Endothelial cell of umbilical vein (primary cell): Measurements from ENCODE around the gene CYP4F22.

ENCODE experiments used
- JUN ChIP-seq: IDR thresholded peaks from 2 replicates; pipeline ENCODE4 v1.6.1; 2011; ENCODE audit warnings: borderline replicate concordance, low read depth; ENCODE audit not compliant: insufficient read length, insufficient read depth
- MYC ChIP-seq: IDR thresholded peaks from one replicate; pipeline ENCODE4 v1.6.1; 2011; ENCODE audit warnings: mild to moderate bottlenecking, low read depth, low read length
- POLR2A ChIP-seq: IDR thresholded peaks from 2 replicates; pipeline ENCODE4 v1.6.1; 2012; ENCODE audit warnings: low read depth, mild to moderate bottlenecking, control low read depth, low read length
- POLR2AphosphoS5 ChIP-seq: IDR thresholded peaks from 2 replicates; pipeline ENCODE4 v1.6.1; 2012; ENCODE audit warnings: low read depth, mild to moderate bottlenecking, control low read depth, low read length, moderate library complexity; ENCODE audit not compliant: insufficient read depth
- TF ChIP-seq, protein P1 (sequence below), 2 donors: IDR thresholded peaks; 1 replicate in 1 of 2; 2 replicates in 1 of 2; pipeline ENCODE4 v1.5.1; 2011; ENCODE audit warnings: low read length in 2 of 2, mild to moderate bottlenecking in 2 of 2, moderate library complexity in 2 of 2, control low read depth in 1 of 2, inconsistent platforms in 1 of 2, low read depth in 1 of 2; ENCODE audit not compliant: insufficient read depth in 1 of 2; ENCODE audit errors: extremely low read depth in 1 of 2

DNA sequence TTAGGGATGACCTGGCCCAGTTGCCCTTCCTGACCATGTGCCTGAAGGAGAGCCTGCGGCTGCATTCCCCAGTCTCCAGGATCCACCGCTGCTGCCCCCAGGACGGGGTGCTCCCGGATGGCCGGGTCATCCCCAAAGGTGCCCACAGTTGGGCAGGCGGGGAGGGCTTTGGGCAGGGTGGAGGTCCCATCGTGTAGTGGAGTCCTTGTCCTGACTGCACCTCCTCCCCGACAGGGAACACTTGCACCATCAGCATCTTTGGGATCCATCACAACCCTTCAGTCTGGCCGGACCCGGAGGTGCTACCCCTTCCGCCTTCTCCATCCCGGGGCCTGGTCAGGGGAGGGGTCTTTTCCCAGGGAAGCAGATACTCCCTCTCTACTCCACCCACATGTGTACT, 75.0 kb downstream of the CYP4F22 start:
- TF ChIP-seq, protein P1, sequence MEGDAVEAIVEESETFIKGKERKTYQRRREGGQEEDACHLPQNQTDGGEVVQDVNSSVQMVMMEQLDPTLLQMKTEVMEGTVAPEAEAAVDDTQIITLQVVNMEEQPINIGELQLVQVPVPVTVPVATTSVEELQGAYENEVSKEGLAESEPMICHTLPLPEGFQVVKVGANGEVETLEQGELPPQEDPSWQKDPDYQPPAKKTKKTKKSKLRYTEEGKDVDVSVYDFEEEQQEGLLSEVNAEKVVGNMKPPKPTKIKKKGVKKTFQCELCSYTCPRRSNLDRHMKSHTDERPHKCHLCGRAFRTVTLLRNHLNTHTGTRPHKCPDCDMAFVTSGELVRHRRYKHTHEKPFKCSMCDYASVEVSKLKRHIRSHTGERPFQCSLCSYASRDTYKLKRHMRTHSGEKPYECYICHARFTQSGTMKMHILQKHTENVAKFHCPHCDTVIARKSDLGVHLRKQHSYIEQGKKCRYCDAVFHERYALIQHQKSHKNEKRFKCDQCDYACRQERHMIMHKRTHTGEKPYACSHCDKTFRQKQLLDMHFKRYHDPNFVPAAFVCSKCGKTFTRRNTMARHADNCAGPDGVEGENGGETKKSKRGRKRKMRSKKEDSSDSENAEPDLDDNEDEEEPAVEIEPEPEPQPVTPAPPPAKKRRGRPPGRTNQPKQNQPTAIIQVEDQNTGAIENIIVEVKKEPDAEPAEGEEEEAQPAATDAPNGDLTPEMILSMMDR (IDR thresholded peaks at IDR 0.05; ENCODE audit: extremely low read depth in 1 of 2, insufficient read depth in 1 of 2, low read depth in 1 of 2, low read length in 2 of 2) = no peak
- TF ChIP-seq POLR2A = no peak
- TF ChIP-seq JUN = no peak
- no peak for TF ChIP-seq POLR2AphosphoS5
- TF ChIP-seq MYC = no peak
